SH-SY5Y (cell line): ENCODE results near the gene NKAIN2.

ENCODE experiments used
- GATA2 ChIP-seq: IDR thresholded peaks from 2 replicates; pipeline ENCODE4 v1.6.1; 2011; ENCODE audit warnings: mild to moderate bottlenecking, low read depth, low read length
- GATA3 ChIP-seq: IDR thresholded peaks from 2 replicates; pipeline ENCODE4 v1.6.1; 2011; ENCODE audit warnings: low read depth, mild to moderate bottlenecking, low read length, moderate library complexity

- TF ChIP-seq GATA2, result no peak
- no peak for TF ChIP-seq GATA3
Measured at GRCh38 chr6:124535746-124536145, 732.1 kb downstream of the NKAIN2 start.
